22Rv1 (cell line): ENCODE results near the gene HACD3.

ENCODE experiments used
- ZFX ChIP-seq: fragments of 450-650 bp; IDR thresholded peaks from 2 replicates; pipeline ENCODE4 v1.6.1; 2017; ENCODE audit warnings: antibody characterized with exemption, borderline replicate concordance
- TF ChIP-seq, protein P1 (sequence below): fragments of 450-650 bp; IDR thresholded peaks from 2 replicates; pipeline ENCODE4 v1.5.1; 2017; ENCODE audit warnings: mild to moderate bottlenecking

DNA sequence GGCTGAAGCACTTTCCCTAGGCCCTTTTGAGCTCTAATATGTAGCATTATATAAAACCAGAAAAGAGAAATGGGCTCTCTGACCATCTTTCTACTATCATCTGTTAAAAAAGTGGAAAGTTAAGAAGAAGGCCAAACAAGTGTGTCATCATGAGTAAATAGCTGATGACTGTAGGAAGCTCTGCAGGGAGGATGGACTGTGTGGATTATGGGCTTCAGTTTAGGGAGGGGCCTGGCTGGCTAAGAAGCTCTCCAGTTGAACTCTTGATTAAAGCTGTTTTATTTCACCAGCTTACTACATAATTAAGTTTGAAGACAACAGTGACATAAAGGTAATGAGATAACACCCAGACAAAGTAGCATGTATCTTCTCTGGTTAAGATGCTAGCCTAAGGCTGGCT lies 50.0 kb downstream of the HACD3 start:
- TF ChIP-seq, protein P1, sequence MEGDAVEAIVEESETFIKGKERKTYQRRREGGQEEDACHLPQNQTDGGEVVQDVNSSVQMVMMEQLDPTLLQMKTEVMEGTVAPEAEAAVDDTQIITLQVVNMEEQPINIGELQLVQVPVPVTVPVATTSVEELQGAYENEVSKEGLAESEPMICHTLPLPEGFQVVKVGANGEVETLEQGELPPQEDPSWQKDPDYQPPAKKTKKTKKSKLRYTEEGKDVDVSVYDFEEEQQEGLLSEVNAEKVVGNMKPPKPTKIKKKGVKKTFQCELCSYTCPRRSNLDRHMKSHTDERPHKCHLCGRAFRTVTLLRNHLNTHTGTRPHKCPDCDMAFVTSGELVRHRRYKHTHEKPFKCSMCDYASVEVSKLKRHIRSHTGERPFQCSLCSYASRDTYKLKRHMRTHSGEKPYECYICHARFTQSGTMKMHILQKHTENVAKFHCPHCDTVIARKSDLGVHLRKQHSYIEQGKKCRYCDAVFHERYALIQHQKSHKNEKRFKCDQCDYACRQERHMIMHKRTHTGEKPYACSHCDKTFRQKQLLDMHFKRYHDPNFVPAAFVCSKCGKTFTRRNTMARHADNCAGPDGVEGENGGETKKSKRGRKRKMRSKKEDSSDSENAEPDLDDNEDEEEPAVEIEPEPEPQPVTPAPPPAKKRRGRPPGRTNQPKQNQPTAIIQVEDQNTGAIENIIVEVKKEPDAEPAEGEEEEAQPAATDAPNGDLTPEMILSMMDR: no peak
- no peak for TF ChIP-seq ZFX
